Measurements from ENCODE around the gene MBD2. TPM values are rescaled to one million over a fixed set of nuclear protein-coding genes. Genes with fewer than 3 reads are reported as not detected.
"Not testable (repeated sequence)": the region's sequence is repeated elsewhere in the genome, so short reads cannot be mapped to it uniquely, and the experiment has no call there.

The MBD2 gene
- polyA plus RNA-seq (ENCODE audit: insufficient read length in 4 of 4), result 100 to 1,000 TPM; 111 to 137 (median 132) TPM

GRCh38 chr18:54224379-54225014 is at the start of gene MBD2:
MBD2 (minus strand) TSS chr18:54224669; CDS start chr18:54224559, 110 bp downstream.
- peak; percentile 91 to 94 (median 92) for DNase-seq (ENCODE audit: low read depth in 4 of 4, low spot score in 3 of 4)

- peak in 3 of 4 donors; percentile 34 to 55 (median 36) for DNase-seq (ENCODE audit: low read depth in 4 of 4, low spot score in 3 of 4)
These were observed 45.7 kb upstream of the MBD2 start for GRCh38 chr18:54269893-54270844.

- no peak for DNase-seq (ENCODE audit: low read depth in 4 of 4, low spot score in 3 of 4)
These were observed 44.3 kb upstream of the MBD2 start for GRCh38 chr18:54268751-54269150.

GRCh38 chr18:54267701-54268100 is 43.2 kb upstream of the MBD2 start:
- DNase-seq (ENCODE audit: low read depth in 4 of 4, low spot score in 3 of 4), result no peak

- no peak for DNase-seq (ENCODE audit: low read depth in 4 of 4, low spot score in 3 of 4)
These were observed 39.5 kb upstream of the MBD2 start for GRCh38 chr18:54263904-54264336.

- no peak for DNase-seq (ENCODE audit: low read depth in 4 of 4, low spot score in 3 of 4)
These were observed 37.4 kb upstream of the MBD2 start for GRCh38 chr18:54261894-54262293.

GRCh38 chr18:54260396-54261072 is 36.1 kb upstream of the MBD2 start:
- no peak for DNase-seq (ENCODE audit: low read depth in 4 of 4, low spot score in 3 of 4)

- DNase-seq (ENCODE audit: low read depth in 4 of 4, low spot score in 3 of 4), result not testable (repeated sequence)
These were observed 33.3 kb upstream of the MBD2 start for GRCh38 chr18:54257818-54258217.

- DNase-seq (ENCODE audit: low read depth in 4 of 4, low spot score in 3 of 4), result no peak
These were observed 32.5 kb upstream of the MBD2 start for GRCh38 chr18:54257015-54257414.

- DNase-seq (ENCODE audit: low read depth in 4 of 4, low spot score in 3 of 4), result no peak
These were observed 30.7 kb upstream of the MBD2 start for GRCh38 chr18:54255141-54255540.

- DNase-seq (ENCODE audit: low read depth in 4 of 4, low spot score in 3 of 4), result no peak
These were observed 29.8 kb upstream of the MBD2 start for GRCh38 chr18:54254265-54254758.

GRCh38 chr18:54251606-54252390 is 27.3 kb upstream of the MBD2 start:
- DNase-seq (ENCODE audit: low read depth in 4 of 4, low spot score in 3 of 4), result no peak

GRCh38 chr18:54250846-54251261 is 26.4 kb upstream of the MBD2 start:
- no peak for DNase-seq (ENCODE audit: low read depth in 4 of 4, low spot score in 3 of 4)

GRCh38 chr18:54247511-54248175 is 23.2 kb upstream of the MBD2 start:
- DNase-seq (ENCODE audit: low read depth in 4 of 4, low spot score in 3 of 4), result no peak

GRCh38 chr18:54242327-54242726 is 17.9 kb upstream of the MBD2 start:
- DNase-seq (ENCODE audit: low read depth in 4 of 4, low spot score in 3 of 4), result no peak

GRCh38 chr18:54241483-54241882 is 17.0 kb upstream of the MBD2 start:
- no peak for DNase-seq (ENCODE audit: low read depth in 4 of 4, low spot score in 3 of 4)

- DNase-seq (ENCODE audit: low read depth in 4 of 4, low spot score in 3 of 4), result no peak
These were observed 16.2 kb upstream of the MBD2 start for GRCh38 chr18:54240629-54241107.

- DNase-seq (ENCODE audit: low read depth in 4 of 4, low spot score in 3 of 4), result no peak
These were observed 15.1 kb upstream of the MBD2 start for GRCh38 chr18:54239601-54240000.

- DNase-seq (ENCODE audit: low read depth in 4 of 4, low spot score in 3 of 4), result no peak
These were observed 14.6 kb upstream of the MBD2 start for GRCh38 chr18:54239091-54239490.

Measured in right renal pelvis (tissue), 4 donors.